ENCODE data around the gene PTPRD. TPM values are rescaled to one million over a fixed set of nuclear protein-coding genes. Genes with fewer than 3 reads are reported as not detected.

The PTPRD gene
- total RNA-seq, 3 donors from 2014 or later (not counting 1 experiment from before 2014, with no cell fraction given): 0.05 to 0.68 TPM; not detected in 1

- ATAC-seq (no peak), DNase-seq (no peak)
- intact Hi-C loops (cut with micrococcal nuclease): no loop called here
- TF ChIP-seq, protein P1, sequence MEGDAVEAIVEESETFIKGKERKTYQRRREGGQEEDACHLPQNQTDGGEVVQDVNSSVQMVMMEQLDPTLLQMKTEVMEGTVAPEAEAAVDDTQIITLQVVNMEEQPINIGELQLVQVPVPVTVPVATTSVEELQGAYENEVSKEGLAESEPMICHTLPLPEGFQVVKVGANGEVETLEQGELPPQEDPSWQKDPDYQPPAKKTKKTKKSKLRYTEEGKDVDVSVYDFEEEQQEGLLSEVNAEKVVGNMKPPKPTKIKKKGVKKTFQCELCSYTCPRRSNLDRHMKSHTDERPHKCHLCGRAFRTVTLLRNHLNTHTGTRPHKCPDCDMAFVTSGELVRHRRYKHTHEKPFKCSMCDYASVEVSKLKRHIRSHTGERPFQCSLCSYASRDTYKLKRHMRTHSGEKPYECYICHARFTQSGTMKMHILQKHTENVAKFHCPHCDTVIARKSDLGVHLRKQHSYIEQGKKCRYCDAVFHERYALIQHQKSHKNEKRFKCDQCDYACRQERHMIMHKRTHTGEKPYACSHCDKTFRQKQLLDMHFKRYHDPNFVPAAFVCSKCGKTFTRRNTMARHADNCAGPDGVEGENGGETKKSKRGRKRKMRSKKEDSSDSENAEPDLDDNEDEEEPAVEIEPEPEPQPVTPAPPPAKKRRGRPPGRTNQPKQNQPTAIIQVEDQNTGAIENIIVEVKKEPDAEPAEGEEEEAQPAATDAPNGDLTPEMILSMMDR (IDR thresholded peaks at IDR 0.05): no peak
- no peak overlapping the region for H3K27ac ChIP-seq (ENCODE audit: low read length)
- H3K36me3 Mint-ChIP-seq: no peaks in the 10 kb centered on the region
- no peaks in the 10 kb centered on the region for H3K27me3 ChIP-seq (ENCODE audit: control insufficient read depth, insufficient read depth, low read length)
- H3K4me3 Mint-ChIP-seq: no peak overlapping the region
- no CpG with 5 or more reads among the region's 1 CpG for WGBS (ENCODE audit: insufficient coverage)
- no peaks in the 10 kb centered on the region for H3K4me1 ChIP-seq (ENCODE audit: control insufficient read depth, insufficient read depth, low read length)
- no peak overlapping the region for H3K4me3 ChIP-seq (ENCODE audit: low read length)
- no peaks in the 10 kb centered on the region for H3K36me3 ChIP-seq (ENCODE audit: control insufficient read depth, insufficient read depth, low read length)
- no peaks in the 10 kb centered on the region for H3K4me1 Mint-ChIP-seq
- H3K27me3 Mint-ChIP-seq (ENCODE audit: low read depth in 2 of 2): no peaks in the 10 kb centered on the region
- H3K27ac Mint-ChIP-seq: no peak overlapping the region
- H3K9me3 ChIP-seq (ENCODE audit: control insufficient read depth, insufficient read depth, low read length): no peaks in the 10 kb centered on the region
- H3K9me3 Mint-ChIP-seq: peaks cover 11 to 19% of the 10 kb centered on the region in 2 donors
These were observed 813.5 kb downstream of the PTPRD start for GRCh38 chr9:9799287-9799686.

DNA sequence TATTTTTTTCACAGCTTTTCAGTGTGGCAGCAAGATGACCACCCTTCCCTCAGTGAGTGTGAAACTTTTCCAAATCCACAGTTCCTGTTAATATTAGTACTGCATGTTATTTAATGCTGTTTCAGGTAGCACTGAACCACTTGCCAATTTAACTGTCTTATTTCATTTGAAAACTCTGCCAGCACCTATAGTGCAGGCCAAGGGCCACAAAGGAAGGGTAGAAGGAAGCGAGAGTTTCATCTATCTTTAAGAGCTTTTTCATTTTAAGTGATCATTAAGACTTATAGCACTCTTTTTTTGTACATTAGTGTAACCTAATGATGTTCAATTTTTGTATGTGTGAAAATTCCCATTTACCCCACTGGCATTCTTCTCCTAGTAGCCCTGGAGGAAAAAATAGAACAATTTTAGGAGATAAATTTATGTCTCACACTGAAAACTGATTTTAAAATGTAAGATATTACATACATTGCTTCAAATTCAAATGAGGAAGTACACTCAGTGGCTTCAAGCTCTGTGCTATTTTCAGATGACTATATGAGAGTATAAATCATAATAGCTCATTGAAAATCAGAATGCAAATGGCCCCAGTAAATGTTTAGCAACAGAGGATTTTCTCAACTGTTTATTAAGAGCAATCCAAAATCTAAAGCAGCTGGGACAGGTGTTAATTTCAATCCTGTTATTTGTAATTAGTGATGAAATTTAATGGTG, 820.5 kb downstream of the PTPRD start:
- Mint-ChIP-seq H3K27ac (no peak overlapping the region), H3K4me3 (no peak overlapping the region), H3K9me3 (peaks cover 6 to 8% of the 10 kb centered on the region in 2 donors), H3K27me3 (ENCODE audit: low read depth in 2 of 2) (no peaks in the 10 kb centered on the region), H3K36me3 (no peaks in the 10 kb centered on the region), H3K4me1 (no peaks in the 10 kb centered on the region)
- intact Hi-C loops (cut with micrococcal nuclease): no loop called here
- no peak for ATAC-seq
- Histone ChIP-seq H3K27ac (ENCODE audit: low read length) (no peak overlapping the region), H3K9me3 (ENCODE audit: control insufficient read depth, insufficient read depth, low read length) (no peaks in the 10 kb centered on the region), H3K4me3 (ENCODE audit: low read length) (no peak overlapping the region), H3K36me3 (ENCODE audit: control insufficient read depth, insufficient read depth, low read length) (no peaks in the 10 kb centered on the region), H3K27me3 (ENCODE audit: control insufficient read depth, insufficient read depth, low read length) (no peaks in the 10 kb centered on the region), H3K4me1 (ENCODE audit: control insufficient read depth, insufficient read depth, low read length) (no peaks in the 10 kb centered on the region)
- WGBS (ENCODE audit: insufficient coverage): no CpG with 5 or more reads among the region's 1 CpG
- TF ChIP-seq, protein P1 (IDR thresholded peaks at IDR 0.05): no peak
- DNase-seq: no peak

DNA sequence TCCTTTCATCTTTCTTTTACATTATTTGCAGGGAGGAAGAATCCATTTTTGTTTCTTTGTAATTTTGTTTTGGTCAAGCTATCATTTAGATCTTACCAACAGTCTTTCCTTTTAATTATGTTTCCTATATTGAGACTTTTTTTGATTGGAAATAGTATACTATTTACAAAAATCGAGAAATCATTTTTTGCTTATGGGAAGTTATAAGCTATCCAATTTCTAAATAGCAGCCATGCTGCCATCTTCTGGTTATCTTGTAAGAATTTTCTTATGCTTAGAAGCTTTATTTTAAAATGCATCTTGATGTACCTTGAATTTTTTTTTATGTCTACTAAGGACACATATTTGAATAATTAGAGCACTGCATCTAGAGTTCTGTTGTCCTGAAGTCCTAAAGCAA, 821.2 kb downstream of the PTPRD start:
- H3K4me3 Mint-ChIP-seq: no peak overlapping the region
- Histone ChIP-seq H3K9me3 (ENCODE audit: control insufficient read depth, insufficient read depth, low read length) (no peaks in the 10 kb centered on the region), H3K27ac (ENCODE audit: low read length) (no peak overlapping the region), H3K4me1 (ENCODE audit: control insufficient read depth, insufficient read depth, low read length) (no peaks in the 10 kb centered on the region), H3K27me3 (ENCODE audit: control insufficient read depth, insufficient read depth, low read length) (no peaks in the 10 kb centered on the region), H3K36me3 (ENCODE audit: control insufficient read depth, insufficient read depth, low read length) (no peaks in the 10 kb centered on the region), H3K4me3 (ENCODE audit: low read length) (no peak overlapping the region)
- H3K27ac Mint-ChIP-seq: no peak overlapping the region
- no peaks in the 10 kb centered on the region for H3K36me3 Mint-ChIP-seq
- peaks cover 3 to 6% of the 10 kb centered on the region in 2 donors for H3K9me3 Mint-ChIP-seq
- intact Hi-C loops (cut with micrococcal nuclease): no loop called here
- TF ChIP-seq, protein P1 (IDR thresholded peaks at IDR 0.05): no peak
- DNase-seq (no peak), ATAC-seq (no peak)
- no CpG with 5 or more reads among the region's 1 CpG for WGBS (ENCODE audit: insufficient coverage)
- H3K27me3 Mint-ChIP-seq (ENCODE audit: low read depth in 2 of 2): no peaks in the 10 kb centered on the region
- H3K4me1 Mint-ChIP-seq: no peaks in the 10 kb centered on the region
